Activated T-helper 1 cell treated with anti-CD3 and anti-CD28 coated beads, Interleukin-2, amount 50 U/mL, for 16 hours (primary cell): ENCODE data around the gene SENP6.

Experiments
- DNase-seq, 2 donors: peaks; one replicate each; pipeline ENCODE4 v3.0.0-alpha.2; 2020; ENCODE audit warnings: low read depth in 1 of 2, low spot score in 1 of 2

Gene SENP6

DNA sequence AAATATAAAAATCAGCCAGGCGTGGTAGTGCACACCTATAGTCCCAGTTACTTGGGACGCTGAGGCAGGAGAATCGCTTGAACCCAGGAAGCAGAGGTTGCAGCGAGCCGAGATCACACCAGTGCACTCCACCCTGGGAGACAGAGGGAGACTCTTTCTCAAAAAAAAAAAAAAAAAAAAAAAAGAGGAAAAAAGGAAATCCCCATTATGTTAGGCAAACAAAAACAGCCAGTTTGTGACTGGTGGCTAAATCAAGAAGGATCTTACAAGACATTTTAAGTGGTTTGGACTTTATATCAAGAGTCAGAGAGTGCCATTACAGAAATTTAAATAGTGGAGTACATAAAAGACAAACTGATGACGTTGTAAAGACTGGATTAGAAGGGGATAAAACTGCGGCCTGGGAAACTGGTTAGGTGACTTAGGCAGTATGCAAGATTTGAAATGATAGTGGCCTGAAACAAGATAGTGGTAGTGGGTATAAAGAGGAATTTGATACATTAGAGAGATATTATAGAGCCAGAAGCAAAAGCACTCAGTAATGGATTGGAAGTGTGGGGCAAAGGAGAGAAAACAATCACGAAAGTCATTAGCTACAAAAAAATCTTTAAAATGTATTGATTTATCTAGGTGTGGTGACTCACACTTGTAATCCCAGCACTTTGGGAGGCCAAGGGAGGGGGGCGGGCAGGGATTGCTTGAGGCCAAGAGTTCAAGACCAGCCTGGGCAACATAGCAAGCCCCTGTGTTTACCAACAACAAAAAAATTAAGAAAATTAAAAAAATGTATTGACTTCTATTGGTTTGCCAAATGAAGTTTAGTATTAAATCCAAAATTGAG is 145.7 kb downstream of the SENP6 start:
- DNase-seq: no peak

DNA sequence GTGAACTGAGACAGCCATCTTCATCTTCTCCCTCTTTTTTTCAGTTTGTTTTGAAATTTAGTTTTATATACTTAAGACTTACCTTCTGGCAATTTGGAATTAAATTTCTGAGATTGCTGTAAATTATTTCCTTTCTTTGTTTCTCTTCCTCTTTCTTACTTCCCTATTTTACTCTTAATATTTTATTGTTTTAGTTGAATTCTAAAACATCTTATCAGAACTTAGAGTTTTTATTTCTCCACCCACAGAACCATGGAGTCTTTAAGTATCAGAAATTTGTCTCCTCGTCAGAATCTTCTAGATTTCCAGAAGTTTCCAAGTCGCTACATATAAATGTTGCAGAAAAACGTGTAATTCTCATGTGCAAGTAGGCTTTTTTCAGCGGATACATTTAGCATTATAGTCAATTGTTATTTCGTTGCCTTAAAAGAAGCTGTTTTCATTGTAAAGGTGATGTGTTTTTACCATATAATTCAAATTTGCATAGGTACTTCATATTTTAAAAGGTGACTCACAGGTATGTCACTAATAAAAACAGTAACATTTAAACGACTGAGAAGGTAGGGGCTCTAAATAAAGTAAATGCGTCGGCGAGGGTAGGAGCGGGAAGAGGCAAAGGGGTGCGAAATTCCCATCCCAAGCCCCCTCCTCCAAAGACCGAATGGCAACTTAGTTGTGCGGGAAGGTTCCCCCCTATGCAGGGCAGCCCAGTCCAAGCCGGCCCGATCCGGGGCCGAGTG is 146.5 kb downstream of the SENP6 start:
- no peak for DNase-seq

DNA sequence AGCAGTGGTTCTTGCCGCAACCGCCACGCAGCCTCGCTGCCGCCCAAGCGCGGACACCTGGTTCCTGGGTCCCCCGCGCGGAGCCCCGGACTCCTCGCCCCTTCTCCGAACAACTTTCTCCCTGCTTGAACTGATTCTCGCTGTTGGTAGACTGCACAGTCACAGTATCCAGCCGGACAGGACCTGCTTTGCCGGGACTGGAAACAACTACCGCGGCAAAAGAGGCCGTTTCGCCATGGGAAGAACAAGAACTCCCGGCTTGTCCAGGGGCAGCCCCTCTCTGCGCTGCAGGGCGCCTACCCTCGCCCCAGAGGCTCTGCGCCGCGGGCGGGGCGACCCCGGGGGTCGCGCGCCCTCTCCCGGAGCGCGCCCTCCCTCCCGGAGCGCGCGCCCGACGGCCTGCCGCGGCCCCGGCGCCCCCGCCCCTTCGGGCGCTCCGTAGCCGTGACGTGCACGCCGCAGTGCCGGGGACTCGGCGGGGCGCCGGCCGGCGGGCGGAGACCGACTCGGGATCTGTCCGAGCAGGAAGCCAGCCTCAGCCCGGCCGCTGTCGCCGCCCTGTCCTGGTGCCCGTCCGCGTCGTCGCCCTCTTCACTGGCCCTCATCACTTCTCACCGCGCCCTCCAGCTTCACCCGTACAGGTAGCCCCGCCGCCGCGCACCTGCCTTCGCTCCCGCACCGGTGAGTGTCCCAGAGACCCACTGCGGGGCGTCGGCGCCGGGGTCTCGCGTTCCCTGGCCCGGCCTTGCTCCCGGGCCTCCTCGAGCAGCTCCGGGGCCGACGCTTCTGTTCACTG is 147.3 kb downstream of the SENP6 start, which contains the start of gene MYO6:
MYO6 (plus strand) TSS at position 497 of the 796 bp plus-strand sequence. CDS start 68,309 bp downstream, outside the sequence.
- DNase-seq: peak; percentile 5 to 11

DNA sequence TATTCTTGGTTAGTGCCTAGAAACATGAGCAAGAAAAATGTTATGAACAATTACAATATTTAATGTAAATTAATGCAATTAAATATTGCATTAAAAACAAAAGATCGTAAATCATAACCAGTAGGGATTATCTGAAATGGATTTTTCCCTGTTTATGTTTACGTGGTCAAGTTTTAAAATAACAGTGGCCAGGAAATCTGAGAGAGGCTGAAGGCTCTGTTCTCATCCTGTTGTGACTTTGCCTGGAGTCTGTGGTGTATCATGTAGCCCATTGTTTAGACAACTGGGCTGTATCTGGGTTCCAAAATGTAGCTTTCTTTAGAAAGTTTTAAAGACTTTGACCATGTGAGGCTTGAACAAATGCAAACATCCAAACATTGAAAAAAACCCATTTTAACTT is 149.8 kb downstream of the SENP6 start:
- no peak for DNase-seq

DNA sequence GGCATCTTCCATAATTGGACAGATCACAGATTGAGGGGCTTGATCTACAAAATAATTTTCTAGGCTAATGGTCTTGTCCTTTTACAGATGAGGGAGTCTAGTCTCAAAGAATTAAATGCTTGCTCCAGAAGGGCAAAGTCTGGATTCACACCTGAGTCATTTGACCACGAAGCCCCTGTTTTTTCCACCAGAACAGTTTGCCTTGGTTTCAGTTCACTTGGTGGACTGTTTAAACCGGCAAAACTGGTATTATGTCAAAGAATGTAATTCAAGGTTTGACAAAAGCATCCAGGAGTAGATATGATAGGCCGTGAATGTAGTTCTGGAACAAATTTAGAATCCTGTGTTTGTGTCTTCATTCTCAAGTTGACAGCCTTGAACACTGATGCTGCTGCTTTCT is 150.7 kb downstream of the SENP6 start:
- DNase-seq: no peak

DNA sequence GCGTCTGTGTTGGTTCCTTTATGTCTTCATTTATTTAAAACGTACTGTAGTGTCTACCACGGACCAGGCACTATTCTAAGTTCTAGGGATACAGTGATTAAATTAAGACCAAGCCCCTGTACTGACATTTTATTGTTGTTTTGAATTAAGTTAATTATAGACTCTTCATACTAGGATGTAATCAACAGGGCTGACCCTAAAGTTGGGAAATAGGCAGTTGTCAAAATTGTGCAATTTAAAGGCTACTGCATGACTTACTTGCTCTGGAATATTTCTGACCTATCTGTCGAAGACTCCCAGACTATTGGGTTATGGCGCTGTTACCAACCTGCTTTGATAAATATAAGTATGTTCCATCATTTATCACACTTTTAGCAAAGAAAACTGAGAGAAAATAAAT is 154.0 kb downstream of the SENP6 start:
- DNase-seq: no peak

DNA sequence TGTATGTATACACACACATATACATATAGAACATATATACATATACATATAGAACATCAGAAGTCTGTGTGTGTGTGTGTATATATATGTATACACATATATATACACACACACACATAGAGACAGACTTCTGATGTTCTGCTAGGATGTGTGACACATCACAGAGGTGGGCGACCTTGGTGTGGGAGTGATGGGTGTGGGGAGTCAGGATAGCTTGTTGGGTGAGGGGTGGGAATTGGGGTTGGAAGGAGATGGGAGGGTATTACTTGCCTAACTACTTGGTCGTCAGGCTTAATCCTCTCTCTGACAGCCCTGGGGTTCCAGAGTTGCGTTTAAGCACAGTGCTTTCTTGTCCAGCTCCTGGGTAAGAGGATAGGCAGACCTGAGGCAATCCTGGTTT is 155.6 kb downstream of the SENP6 start:
- DNase-seq: no peak

DNA sequence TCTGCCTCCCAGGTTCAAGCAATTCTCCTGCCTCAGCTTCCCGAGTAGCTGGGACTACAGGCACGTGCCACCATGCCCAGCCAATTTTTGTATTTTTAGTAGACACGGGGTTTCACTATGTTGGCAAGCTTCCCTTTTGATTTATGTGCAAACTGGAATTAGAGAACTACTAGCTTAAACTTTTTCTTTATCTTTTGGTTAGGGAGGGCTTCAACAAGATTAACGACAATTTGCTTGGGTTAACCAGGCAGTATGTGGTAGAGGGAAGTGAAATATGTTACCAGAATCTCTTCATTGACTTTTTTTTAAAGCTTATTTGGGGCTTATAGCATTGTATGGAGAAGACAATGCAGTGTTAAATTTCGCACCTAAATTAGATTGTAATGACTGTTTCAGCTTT is 156.4 kb downstream of the SENP6 start:
- DNase-seq: no peak

DNA sequence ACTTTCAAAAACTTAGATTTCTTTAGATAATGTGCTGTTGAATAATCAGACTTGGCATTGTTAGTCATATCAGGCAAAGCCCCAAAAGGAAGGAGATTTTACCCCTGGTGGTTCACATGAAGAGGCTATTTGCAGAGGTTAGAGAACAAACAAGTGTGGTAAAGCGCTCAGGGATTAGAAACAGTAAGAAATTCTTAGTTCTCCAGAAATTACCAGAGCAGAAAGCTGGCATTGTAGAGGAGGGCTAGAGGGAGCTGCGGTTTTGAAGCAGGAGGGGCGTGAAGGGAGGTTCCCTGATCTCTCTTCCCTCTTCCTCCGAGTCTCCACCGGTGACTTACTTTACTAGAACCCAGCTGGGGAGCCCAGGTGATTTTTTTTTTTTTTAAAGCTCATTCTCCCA is 157.5 kb downstream of the SENP6 start:
- no peak for DNase-seq

DNA sequence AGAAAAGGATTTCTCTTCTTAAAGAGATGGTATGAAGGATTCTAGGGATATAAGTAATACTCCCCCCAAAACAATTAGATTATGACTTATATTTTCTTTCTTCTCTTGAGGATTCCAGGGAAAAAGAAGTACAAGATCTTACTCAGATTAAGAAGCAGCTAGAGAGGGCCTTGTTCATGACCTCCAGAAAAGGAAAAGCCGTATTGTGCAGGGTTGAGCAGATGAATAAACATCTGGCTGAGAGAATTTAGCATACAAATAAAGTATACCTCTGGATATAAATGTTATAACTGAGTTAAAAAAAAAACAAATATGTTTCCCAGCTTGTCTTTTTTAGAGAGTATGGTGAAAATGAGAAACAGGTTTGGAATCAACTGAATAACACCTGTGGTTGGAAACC is 158.6 kb downstream of the SENP6 start:
- DNase-seq: no peak

DNA sequence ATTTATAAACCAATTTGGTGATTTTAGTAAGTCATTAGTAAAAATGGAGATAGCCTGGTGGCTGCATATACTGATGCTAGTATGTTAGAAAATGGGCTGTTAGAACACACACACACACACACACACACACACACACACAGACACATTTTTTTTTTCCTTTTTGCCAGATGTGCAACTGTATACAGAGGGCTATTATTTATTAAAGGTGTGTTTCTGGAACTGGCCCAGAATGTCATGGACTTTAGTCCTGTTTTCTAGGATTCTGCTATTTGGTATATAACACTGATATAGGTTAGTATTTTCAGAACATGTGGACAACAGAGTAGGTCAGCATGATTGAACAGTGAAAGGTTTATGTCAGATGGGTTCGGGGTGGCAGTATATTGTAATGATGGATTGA is 159.8 kb downstream of the SENP6 start:
- DNase-seq: no peak

DNA sequence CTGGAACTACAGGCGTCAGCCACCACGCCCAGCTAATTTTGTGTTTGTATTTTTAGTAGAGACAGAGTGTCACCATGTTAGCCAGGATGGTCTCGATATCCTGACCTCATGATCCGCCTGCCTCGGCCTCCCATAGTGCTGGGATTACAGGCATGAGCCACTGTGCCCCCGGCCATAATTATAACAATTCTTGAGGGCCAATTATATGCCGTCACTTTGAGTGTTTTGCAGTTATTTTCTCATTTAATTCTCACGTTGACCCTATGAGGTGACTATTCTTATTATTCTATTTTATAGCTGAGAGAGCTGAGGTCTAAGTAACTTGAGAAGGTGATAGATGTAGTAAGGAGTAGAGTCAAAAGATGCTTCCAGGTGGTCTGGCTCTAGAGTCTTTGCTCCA is 160.4 kb downstream of the SENP6 start:
- DNase-seq: no peak

DNA sequence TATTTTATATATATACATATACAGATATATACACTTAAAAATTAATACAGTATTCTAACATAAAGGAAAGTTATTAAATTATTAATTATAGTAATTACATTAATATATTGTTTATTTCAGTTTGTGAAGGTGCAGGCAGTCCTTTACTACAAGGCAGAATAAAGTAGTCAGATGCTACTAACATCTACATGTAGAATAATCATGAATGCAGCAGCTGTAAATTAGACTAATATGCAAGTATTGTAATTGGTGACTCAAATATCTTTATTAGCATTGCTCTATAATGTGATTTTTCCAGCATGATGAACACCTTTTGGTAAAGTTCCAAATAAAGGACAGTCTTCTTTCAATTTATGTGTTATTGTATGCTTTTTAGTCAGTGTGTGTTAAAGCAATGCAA is 164.7 kb downstream of the SENP6 start:
- DNase-seq: no peak
